Erythroblast (primary cell): ENCODE measurements around the gene FAM209B.

Experiments used
- GATA1 ChIP-seq: IDR thresholded peaks from 2 replicates; pipeline ENCODE4 v1.6.1; 2011; ENCODE audit warnings: low read depth, mild to moderate bottlenecking, control low read depth, low read length, moderate library complexity
- POLR2A ChIP-seq: IDR thresholded peaks from 2 replicates; pipeline ENCODE4 v1.6.1; 2011; ENCODE audit warnings: mild to moderate bottlenecking, low read length

DNA sequence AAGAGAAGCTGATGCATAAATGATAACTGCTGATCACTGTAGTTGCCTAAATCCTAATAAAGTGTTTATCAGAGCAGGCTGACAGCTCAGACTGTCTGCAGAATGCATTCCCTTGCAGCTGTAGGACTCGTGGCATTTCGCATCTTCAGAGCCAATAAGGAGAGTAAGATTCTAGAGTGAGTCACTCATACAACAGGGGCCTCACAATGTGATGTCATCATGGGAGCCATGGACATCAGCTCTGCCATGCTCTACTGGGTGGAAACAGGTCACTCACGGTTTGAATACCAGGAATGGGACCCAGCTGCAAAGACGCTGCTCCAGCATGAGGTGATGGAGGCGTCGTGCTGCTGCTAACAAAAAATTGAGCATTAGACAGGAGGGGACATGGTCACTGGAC is 7.4 kb downstream of the FAM209B start:
- TF ChIP-seq POLR2A, result no peak
- TF ChIP-seq GATA1, result no peak
